Osteocyte (in vitro differentiated cells): ENCODE data around the gene GALP. TPM values are rescaled to one million over a fixed set of nuclear protein-coding genes. Genes with fewer than 3 reads are reported as not detected.
"Not testable (repeated sequence)": the region's sequence is repeated elsewhere in the genome, so short reads cannot be mapped to it uniquely, and the experiment has no call there.

ENCODE experiments used
- DNase-seq: peaks from one replicate; pipeline ENCODE4 v3.0.0; 2021; ENCODE audit warnings: mixed read lengths; ENCODE audit not compliant: unreplicated experiment; ENCODE audit errors: extremely low spot score
- H3K27ac Mint-ChIP-seq: one replicate; pipeline ENCODE4 v1.8.0; 2021; ENCODE audit warnings: mild to moderate bottlenecking, mixed read lengths; ENCODE audit not compliant: unreplicated experiment
- H3K27me3 Mint-ChIP-seq: one replicate; pipeline ENCODE4 v1.8.0; 2021; ENCODE audit warnings: mixed read lengths; ENCODE audit not compliant: unreplicated experiment
- H3K36me3 Mint-ChIP-seq: one replicate; pipeline ENCODE4 v1.8.0; 2021; ENCODE audit warnings: mixed read lengths; ENCODE audit not compliant: unreplicated experiment
- H3K4me1 Mint-ChIP-seq: one replicate; pipeline ENCODE4 v1.8.0; 2021; ENCODE audit warnings: mixed read lengths; ENCODE audit not compliant: unreplicated experiment
- H3K4me3 Mint-ChIP-seq: one replicate; pipeline ENCODE4 v1.8.0; 2021; ENCODE audit warnings: mild to moderate bottlenecking, moderate library complexity, mixed read lengths; ENCODE audit not compliant: unreplicated experiment
- H3K9me3 Mint-ChIP-seq: one replicate; pipeline ENCODE4 v1.8.0; 2021; ENCODE audit warnings: mixed read lengths; ENCODE audit not compliant: unreplicated experiment
- CTCF ChIP-seq: fragments of 200-600 bp; sonication (generic); IDR thresholded peaks from 2 replicates; pipeline ENCODE4 v1.5.0; 2021; ENCODE audit warnings: antibody characterized with exemption, mild to moderate bottlenecking, moderate library complexity
- total RNA-seq: library from RNA; stranded (reverse); gene quantifications from 2 replicates; pipeline ENCODE4 v1.2.1, GENCODE V29; 2021

GALP gene
- total RNA-seq, 1 donor from 2014 or later: not detected

- Mint-ChIP-seq H3K4me1 (no peaks in the 10 kb centered on the region), H3K36me3 (peaks cover 10% of the 10 kb centered on the region), H3K9me3 (peaks cover 4% of the 10 kb centered on the region), H3K27ac (no peak overlapping the region), H3K4me3 (peak overlapping the region; percentile 29), H3K27me3 (no peaks in the 10 kb centered on the region)
- TF ChIP-seq CTCF: no peak
- DNase-seq: peak; percentile 85
Observed at GRCh38 chr19:56217039-56217949, 41.5 kb downstream of the GALP start.

- DNase-seq: no peak
- peaks cover 14% of the 10 kb centered on the region for H3K36me3 Mint-ChIP-seq
- H3K4me1 Mint-ChIP-seq: no peaks in the 10 kb centered on the region
- no peaks in the 10 kb centered on the region for H3K9me3 Mint-ChIP-seq
- H3K27me3 Mint-ChIP-seq: no peaks in the 10 kb centered on the region
- no peak overlapping the region for H3K4me3 Mint-ChIP-seq
- no peak overlapping the region for H3K27ac Mint-ChIP-seq
- TF ChIP-seq CTCF: no peak
Observed at GRCh38 chr19:56218961-56219360, 43.2 kb downstream of the GALP start.

GRCh38 chr19:56221442-56221841 lies 45.6 kb downstream of the GALP start:
- not testable (repeated sequence) for H3K4me1 Mint-ChIP-seq, H3K27ac Mint-ChIP-seq, H3K9me3 Mint-ChIP-seq

GRCh38 chr19:56221851-56222250 lies 46.0 kb downstream of the GALP start:
- TF ChIP-seq CTCF: no peak
- Mint-ChIP-seq H3K27ac (no peak overlapping the region), H3K36me3 (peaks cover 14% of the 10 kb centered on the region)

More at GRCh38 chr19:56221442-56221841, 45.6 kb downstream of the GALP start:
- H3K4me3 Mint-ChIP-seq, H3K27me3 Mint-ChIP-seq, DNase-seq: not testable (repeated sequence)
- peaks cover 14% of the 10 kb centered on the region for H3K36me3 Mint-ChIP-seq

GRCh38 chr19:56222901-56223300 lies 47.1 kb downstream of the GALP start:
- peaks cover 14% of the 10 kb centered on the region for H3K36me3 Mint-ChIP-seq
- TF ChIP-seq CTCF: no peak
- H3K4me3 Mint-ChIP-seq: no peak overlapping the region
- no peaks in the 10 kb centered on the region for H3K9me3 Mint-ChIP-seq
- no peak for DNase-seq
- no peaks in the 10 kb centered on the region for H3K4me1 Mint-ChIP-seq
- no peak overlapping the region for H3K27ac Mint-ChIP-seq
- no peaks in the 10 kb centered on the region for H3K27me3 Mint-ChIP-seq

More at GRCh38 chr19:56221851-56222250, 46.0 kb downstream of the GALP start:
- Mint-ChIP-seq H3K27me3 (no peaks in the 10 kb centered on the region), H3K9me3 (no peaks in the 10 kb centered on the region), H3K4me3 (no peak overlapping the region), H3K4me1 (no peaks in the 10 kb centered on the region)
- DNase-seq: no peak
